NT2/D1 (cell line): ENCODE measurements around the gene BTBD10.

Experiments used
- YY1 ChIP-seq: IDR thresholded peaks from 2 replicates; pipeline ENCODE4 v1.6.1; 2011; ENCODE audit not compliant: insufficient read length, insufficient read depth
- ZNF274 ChIP-seq: IDR thresholded peaks from 2 replicates; pipeline ENCODE4 v1.6.1; 2011; ENCODE audit warnings: mild to moderate bottlenecking, low read depth, low read length

DNA sequence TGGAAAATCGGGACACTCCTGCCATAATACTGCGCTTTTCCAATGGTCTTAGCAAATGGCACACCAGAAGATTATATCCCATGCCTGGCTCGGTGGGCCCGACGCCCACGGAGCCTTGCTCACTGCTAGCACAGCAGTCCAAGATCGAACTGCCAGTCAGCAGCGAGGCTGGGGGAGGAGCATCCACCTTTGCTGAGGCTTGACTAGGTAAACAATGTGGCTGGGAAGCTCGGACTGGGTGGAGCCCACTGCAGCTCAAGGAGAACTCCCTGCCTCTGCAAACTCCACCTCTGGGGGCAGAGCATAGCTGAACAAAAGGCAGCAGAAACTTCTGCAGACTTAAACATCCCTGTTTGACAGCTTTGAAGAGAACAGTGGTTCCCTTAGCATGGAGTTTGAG, 17.2 kb upstream of the BTBD10 start:
- TF ChIP-seq ZNF274 (no peak), YY1 (no peak)
